Stimulated activated CD4-positive, alpha-beta T cell treated with anti-CD3 and anti-CD28 coated beads, Interleukin-1b, Interleukin-23, amount 100 ng/mL, for 4 hours (primary cell): ENCODE measurements around the gene DOP1A.

Experiments
- DNase-seq, 2 donors: peaks; one replicate each; pipeline ENCODE4 v3.0.0-alpha.2; 2020; ENCODE audit warnings: low read depth in 2 of 2

The DOP1A gene, protein sequence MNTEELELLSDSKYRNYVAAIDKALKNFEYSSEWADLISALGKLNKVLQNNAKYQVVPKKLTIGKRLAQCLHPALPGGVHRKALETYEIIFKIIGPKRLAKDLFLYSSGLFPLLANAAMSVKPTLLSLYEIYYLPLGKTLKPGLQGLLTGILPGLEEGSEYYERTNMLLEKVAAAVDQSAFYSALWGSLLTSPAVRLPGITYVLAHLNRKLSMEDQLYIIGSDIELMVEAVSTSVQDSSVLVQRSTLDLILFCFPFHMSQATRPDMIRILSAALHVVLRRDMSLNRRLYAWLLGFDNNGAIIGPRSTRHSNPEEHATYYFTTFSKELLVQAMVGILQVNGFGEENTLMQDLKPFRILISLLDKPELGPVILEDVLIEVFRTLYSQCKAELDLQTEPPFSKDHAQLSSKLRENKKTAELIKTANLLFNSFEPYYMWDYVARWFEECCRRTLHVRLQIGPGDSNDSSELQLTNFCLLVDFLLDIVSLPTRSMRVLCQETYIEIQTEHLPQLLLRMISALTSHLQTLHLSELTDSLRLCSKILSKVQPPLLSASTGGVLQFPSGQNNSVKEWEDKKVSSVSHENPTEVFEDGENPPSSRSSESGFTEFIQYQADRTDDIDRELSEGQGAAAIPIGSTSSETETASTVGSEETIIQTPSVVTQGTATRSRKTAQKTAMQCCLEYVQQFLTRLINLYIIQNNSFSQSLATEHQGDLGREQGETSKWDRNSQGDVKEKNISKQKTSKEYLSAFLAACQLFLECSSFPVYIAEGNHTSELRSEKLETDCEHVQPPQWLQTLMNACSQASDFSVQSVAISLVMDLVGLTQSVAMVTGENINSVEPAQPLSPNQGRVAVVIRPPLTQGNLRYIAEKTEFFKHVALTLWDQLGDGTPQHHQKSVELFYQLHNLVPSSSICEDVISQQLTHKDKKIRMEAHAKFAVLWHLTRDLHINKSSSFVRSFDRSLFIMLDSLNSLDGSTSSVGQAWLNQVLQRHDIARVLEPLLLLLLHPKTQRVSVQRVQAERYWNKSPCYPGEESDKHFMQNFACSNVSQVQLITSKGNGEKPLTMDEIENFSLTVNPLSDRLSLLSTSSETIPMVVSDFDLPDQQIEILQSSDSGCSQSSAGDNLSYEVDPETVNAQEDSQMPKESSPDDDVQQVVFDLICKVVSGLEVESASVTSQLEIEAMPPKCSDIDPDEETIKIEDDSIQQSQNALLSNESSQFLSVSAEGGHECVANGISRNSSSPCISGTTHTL (N-terminal part only)

DNA sequence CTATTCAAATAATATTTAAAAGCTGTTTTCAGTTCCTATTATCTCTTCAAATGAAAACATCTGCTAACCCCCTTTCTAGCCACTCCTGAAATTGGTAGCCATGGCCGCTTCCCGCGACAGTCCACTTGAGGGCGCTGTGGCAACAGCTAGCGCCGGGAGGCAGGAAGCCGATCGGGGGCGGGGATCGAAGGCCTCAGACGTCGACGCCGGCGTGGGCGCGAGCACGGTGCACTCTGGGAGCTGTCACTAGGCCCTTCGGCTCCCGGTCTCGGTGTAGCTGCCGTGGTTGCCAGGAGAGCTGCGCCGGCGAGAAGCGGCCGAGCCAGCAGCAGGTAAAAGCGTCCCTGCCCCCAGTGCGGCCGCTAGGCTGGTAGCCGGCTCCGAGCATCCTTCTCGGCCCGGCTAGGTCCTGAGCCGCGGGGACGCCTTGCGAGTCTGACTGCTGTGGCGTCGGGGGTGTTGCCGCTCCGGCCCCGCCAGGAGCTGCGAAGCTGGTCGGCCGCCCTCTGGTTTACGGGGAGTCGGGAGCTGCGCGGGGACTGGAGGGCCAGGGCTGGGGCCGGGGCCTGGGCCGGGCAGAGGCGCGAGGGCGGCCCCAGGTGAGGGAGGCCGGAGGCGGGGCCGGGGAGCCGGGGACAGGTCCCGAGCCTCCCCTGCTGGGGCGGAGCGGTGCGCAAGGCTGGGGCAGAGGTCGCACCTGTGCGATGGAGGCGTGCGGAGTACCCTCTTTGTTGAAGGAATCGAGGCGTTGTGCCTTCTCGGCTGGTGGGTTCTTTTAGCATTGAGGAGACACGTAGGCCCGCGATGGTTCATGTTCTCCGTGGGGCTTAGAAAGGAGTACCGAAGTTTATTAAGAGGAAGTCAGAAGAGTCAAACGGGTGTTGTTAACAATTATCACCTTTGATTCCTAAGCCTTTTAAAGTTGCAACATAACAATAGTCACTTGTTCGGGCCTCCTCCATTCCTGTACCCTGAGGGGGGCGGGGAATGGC, at the start of gene DOP1A:
Gene DOP1A (plus strand): TSS at position 224 of the 992 bp plus-strand sequence. CDS start 29,307 bp downstream, outside the sequence.
- DNase-seq: peak; percentile 97 to 98

DNA sequence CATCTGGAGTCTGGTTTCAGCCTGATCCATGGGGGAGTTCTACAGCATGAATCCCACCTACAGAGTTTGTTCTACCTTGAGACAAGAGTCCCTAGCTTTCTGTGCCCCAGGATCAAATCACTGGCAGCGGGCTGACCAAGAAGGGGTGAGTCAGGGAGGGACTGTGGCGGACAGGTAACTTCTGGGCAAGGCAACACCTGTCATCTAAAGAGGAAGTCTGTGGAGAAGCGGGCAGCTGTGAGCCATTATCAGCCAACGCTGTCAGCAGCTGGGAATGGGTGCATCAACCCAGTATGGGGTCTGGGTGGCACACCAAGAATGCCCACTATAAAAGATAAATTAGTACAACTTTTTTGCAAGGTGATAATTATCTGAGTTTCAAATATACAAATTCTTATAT, 47.7 kb upstream of the DOP1A start:
- no peak for DNase-seq

- DNase-seq: no peak
Observed at GRCh38 chr6:83031689-83032088, 35.8 kb upstream of the DOP1A start.

GRCh38 chr6:83038246-83038645, 29.2 kb upstream of the DOP1A start:
- DNase-seq: no peak

DNA sequence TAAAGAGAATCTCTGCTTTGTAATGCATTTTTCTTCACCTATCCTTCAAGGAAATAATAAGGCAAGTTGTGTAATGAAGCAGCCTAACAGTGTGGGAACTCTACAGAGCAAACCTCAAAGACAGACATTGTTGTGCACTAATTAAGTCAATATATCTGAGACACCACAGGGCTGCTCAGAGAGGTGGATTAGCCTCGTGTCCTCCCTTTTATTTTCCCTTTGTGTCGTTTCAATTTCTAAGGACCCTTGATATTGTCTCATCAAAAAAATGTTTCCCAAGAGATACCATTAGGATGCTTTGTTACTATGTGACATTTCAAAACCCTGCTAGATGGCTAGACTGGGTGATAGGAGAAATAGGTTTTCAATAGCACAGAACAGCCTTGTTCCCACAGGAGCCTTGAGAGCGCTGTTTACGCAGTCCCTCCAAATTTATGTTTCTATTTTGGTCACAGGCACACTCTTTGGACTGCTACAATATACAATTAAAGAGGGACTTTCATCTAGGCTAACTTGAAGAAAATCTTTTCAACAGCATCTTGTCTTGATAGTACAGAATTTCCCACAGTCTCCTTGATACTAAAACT, 24.9 kb upstream of the DOP1A start:
- no peak for DNase-seq

- no peak for DNase-seq
Observed at GRCh38 chr6:83044091-83044768, 23.2 kb upstream of the DOP1A start.

GRCh38 chr6:83047065-83047754, 20.3 kb upstream of the DOP1A start:
- no peak for DNase-seq

GRCh38 chr6:83051377-83052172, 15.9 kb upstream of the DOP1A start:
- DNase-seq: no peak

DNA sequence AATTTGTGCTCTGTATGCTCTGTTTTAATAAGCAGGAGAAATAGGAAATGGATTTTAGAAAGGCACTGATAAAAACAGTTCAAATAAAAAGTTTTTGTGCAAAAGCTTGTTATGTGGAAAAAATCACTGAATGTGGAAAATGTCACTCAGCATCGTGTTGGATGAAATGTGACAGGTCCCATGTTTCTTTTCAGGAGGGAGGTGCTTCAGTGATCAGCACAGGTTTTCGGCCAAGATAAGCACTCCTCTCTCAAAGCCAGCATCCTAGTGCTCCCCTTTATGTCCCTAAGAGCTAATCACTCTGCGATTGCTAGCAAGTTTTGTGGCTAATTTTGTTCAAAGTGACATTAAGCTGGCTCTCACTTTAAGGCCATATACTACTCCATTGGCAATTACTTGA, 13.8 kb upstream of the DOP1A start:
- no peak for DNase-seq

GRCh38 chr6:83055366-83055964, 12.0 kb upstream of the DOP1A start:
- peak; percentile 7 to 19 for DNase-seq

GRCh38 chr6:83057705-83058321, 9.7 kb upstream of the DOP1A start:
- DNase-seq: peak in 1 of 2 donors; percentile 1

DNA sequence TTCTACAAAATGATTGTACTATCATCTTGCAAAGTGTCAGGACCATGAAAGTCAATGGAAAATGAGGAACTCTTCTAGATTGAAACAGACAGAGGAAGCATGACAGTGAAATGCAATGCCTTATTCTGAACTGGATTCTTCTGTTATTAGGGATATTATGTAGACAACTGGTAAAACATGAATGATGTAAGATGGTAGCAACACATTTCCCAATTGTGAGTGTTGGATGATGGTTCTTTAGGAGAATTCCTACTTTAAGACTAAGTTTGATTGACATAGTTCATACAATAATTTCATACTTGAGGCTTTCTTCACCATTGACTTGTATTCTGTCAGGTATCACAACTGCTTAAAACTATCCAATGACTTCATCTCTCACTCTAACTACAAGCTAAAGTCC, 6.3 kb upstream of the DOP1A start:
- DNase-seq: no peak

GRCh38 chr6:83062225-83062624, 5.2 kb upstream of the DOP1A start:
- DNase-seq: no peak

DNA sequence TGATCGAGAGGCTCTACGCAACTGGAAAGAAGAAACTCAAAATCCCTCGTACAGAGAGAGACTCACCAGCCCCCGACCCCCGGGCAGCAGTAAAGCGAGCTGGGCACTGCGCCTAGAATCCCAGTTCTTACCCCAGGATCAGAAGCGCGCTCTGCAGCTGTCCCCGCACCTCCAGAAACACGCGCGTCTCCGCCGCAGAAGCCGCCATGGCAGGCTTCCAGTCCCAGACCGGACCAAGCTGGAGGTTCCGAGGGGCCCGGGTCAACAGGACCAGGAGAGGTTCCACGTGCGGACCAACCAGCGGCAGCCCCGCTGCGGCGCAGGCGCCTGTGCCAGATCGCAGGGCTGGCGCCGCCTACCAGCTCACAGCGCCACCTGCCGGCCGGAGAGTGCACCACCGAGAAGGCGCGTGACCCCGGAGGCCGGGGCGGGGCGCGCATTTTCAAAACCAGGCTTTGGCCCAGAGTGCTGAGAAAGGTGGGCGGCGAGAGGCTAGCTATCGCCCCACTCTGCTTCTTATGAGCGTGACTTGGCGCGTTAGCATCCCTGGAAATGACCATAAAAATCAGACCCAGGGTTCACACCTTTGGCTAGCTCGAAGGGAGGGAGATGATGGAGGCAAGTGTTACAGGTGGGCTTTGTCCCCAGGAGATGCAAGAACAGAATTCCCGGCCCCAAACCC, 1.8 kb upstream of the DOP1A start, which contains the start of gene UBE3D:
Gene UBE3D (minus strand): TSS at position 331 of the 682 bp plus-strand sequence. CDS start 123 bp downstream, at position 208.
- peak; percentile 95 to 96 for DNase-seq

GRCh38 chr6:83068616-83069015, 1.1 kb downstream of the DOP1A start:
- no peak for DNase-seq

DNA sequence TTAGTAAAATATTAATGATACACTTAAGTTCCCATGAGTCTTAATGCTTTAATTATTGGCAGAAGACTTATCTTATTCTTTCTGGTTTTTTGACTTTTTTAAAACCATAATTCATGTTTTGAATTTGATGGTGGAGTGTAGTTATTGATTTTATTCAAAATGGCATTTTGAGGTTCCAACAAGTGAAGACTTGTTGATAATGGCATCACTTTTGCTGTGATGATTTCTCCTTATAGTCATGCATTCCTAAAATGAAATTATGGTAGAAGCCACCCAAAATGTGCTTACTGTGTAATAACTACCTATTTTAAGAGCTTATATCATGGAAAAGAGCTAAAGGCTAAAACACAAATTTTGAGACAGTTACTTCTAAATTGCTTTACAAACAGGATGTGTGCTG, 2.2 kb downstream of the DOP1A start:
- no peak for DNase-seq

DNA sequence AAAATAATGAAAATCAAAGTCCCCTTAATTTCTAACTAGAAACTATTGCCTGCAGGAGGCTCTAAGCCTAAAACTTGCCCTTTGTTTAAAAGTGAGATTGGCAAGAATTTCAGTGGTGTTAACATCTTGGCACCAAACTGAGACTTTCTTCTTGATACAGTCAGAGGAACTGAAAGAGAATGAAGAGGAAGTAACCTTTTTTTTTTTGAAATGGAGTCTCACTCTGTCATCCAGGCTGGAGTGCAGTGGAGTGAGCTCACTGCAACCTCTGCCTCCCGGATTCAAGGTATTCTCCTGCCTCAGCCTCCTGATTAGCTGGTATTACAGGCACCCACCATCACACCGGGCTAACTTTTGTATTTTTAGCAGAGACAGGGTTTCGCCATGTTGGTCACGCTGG, 3.6 kb downstream of the DOP1A start:
- no peak for DNase-seq
